C4-2B (cell line): ENCODE measurements around the gene PODXL.

Experiments
- CTCF ChIP-seq: fragments of 450-650 bp; conservative IDR thresholded peaks from 2 replicates; pipeline ENCODE4 v1.5.1; 2017; ENCODE audit warnings: mild to moderate bottlenecking
- ZFX ChIP-seq: fragments of 450-650 bp; IDR thresholded peaks from 2 replicates; pipeline ENCODE4 v1.6.1; 2017

- TF ChIP-seq CTCF (no peak), ZFX (no peak)
Observed at GRCh38 chr7:131522325-131522930, 34.0 kb downstream of the PODXL start.
